Neural cell (in vitro differentiated cells): ENCODE results near the gene REPS1. TPM values are rescaled to one million over a fixed set of nuclear protein-coding genes. Genes with fewer than 3 reads are reported as not detected.

Source experiments
- H2AFZ ChIP-seq: fragments of 200-600, 300-800 bp; sonication (generic), shearing (Covaris generic); 2 replicates; pipeline ENCODE4 v1.6.0; 2014; ENCODE audit warnings: low read depth, mild to moderate bottlenecking, antibody characterized with exemption, low read length, moderate library complexity
- H3F3A ChIP-seq: fragments of 200-600 bp; shearing (Covaris generic); 2 replicates; pipeline ENCODE4 v1.6.1; 2016; ENCODE audit warnings: mild to moderate bottlenecking, moderate library complexity, mixed read lengths, antibody characterized with exemption, low read length; ENCODE audit not compliant: insufficient read depth, poor library complexity, severe bottlenecking
- H3K27ac ChIP-seq: fragments of 200-600, 300-800 bp; sonication (generic), shearing (Covaris generic); 2 replicates; pipeline ENCODE4 v1.5.1; 2014; ENCODE audit warnings: mild to moderate bottlenecking, low read length, moderate library complexity
- H3K27me3 ChIP-seq: fragments of 300-800, 200-600 bp; sonication (generic), shearing (Covaris generic); 2 replicates; pipeline ENCODE4 v1.6.0; 2014; ENCODE audit warnings: mild to moderate bottlenecking, low read depth, low read length, moderate library complexity; ENCODE audit not compliant: insufficient read depth
- H3K36me3 ChIP-seq: fragments of 300-800, 200-600 bp; sonication (generic), shearing (Covaris generic); 2 replicates; pipeline ENCODE4 v1.5.1; 2014; ENCODE audit warnings: mild to moderate bottlenecking, antibody characterized with exemption, low read length, moderate library complexity; ENCODE audit not compliant: insufficient read depth
- H3K4me2 ChIP-seq: fragments of 300-800, 200-600 bp; sonication (generic), shearing (Covaris generic); 2 replicates; pipeline ENCODE4 v1.6.0; 2014; ENCODE audit warnings: mild to moderate bottlenecking, low read length
- H3K4me3 ChIP-seq: fragments of 300-800, 200-600 bp; sonication (generic), shearing (Covaris generic); 2 replicates; pipeline ENCODE4 v1.5.1; 2014; ENCODE audit warnings: mild to moderate bottlenecking, low read length, moderate library complexity
- H3K79me2 ChIP-seq: fragments of 200-600 bp; shearing (Covaris generic); replicated peaks from 2 replicates; pipeline ENCODE4 v1.6.0; 2014; ENCODE audit warnings: mild to moderate bottlenecking, low read length, moderate library complexity; ENCODE audit not compliant: insufficient read depth
- H3K9ac ChIP-seq: fragments of 300-800, 200-600 bp; sonication (generic), shearing (Covaris generic); 2 replicates; pipeline ENCODE4 v1.6.1; 2016; ENCODE audit warnings: mild to moderate bottlenecking, low read length, mixed read lengths
- H3K9me2 ChIP-seq: fragments of 200-600 bp; shearing (Covaris generic); 2 replicates; pipeline ENCODE4 v1.6.1; 2016; ENCODE audit warnings: mild to moderate bottlenecking, low read length, mixed read lengths; ENCODE audit not compliant: insufficient read depth
- H3K9me3 ChIP-seq: fragments of 200-600, 300-800 bp; sonication (generic), shearing (Covaris generic); 2 replicates; pipeline ENCODE4 v1.6.1; 2016; ENCODE audit warnings: mild to moderate bottlenecking, mixed run types, low read length, moderate library complexity, mixed read lengths
- H4K20me1 ChIP-seq: fragments of 200-600 bp; shearing (Covaris generic); 2 replicates; pipeline ENCODE4 v1.6.1; 2016; ENCODE audit warnings: mild to moderate bottlenecking, mixed run types; ENCODE audit not compliant: insufficient read depth
- EP300 ChIP-seq: fragments of 450-650 bp; conservative IDR thresholded peaks from 2 replicates; pipeline ENCODE4 v1.6.1; 2014; ENCODE audit warnings: antibody characterized with exemption, mild to moderate bottlenecking, moderate library complexity; ENCODE audit not compliant: poor library complexity, severe bottlenecking
- EZH2 ChIP-seq: fragments of 200-600, 300-800 bp; shearing (Covaris generic), sonication (generic); IDR thresholded peaks from 2 replicates; pipeline ENCODE4 v1.6.1; 2014; ENCODE audit warnings: antibody characterized with exemption, low read length, borderline replicate concordance, mild to moderate bottlenecking; ENCODE audit not compliant: insufficient read depth, poor library complexity, severe bottlenecking
- MXI1 ChIP-seq: fragments of 450-650 bp; conservative IDR thresholded peaks from 2 replicates; pipeline ENCODE4 v1.6.1; 2014; ENCODE audit warnings: antibody characterized with exemption, mild to moderate bottlenecking; ENCODE audit not compliant: poor library complexity, severe bottlenecking
- POLR2AphosphoS5 ChIP-seq: IDR thresholded peaks from 2 replicates; pipeline ENCODE4 v1.6.1; 2012
- RAD21 ChIP-seq: fragments of 450-650 bp; conservative IDR thresholded peaks from 2 replicates; pipeline ENCODE4 v1.6.1; 2014; ENCODE audit warnings: antibody characterized with exemption, mild to moderate bottlenecking, moderate library complexity
- SMC3 ChIP-seq: fragments of 450-650 bp; conservative IDR thresholded peaks from 2 replicates; pipeline ENCODE4 v1.6.1; 2014; ENCODE audit warnings: antibody characterized with exemption, mild to moderate bottlenecking, moderate library complexity; ENCODE audit not compliant: poor library complexity
- TAF1 ChIP-seq: IDR thresholded peaks from 2 replicates; pipeline ENCODE4 v1.6.1; 2012; ENCODE audit warnings: low read depth
- polyA plus RNA-seq: library from polyadenylated mRNA; depleted of rRNA; stranded (reverse); fragments of >200 nt; gene quantifications from 2 replicates; pipeline ENCODE4 v1.2.3, GENCODE V29; 2014
- TF ChIP-seq, protein P1 (sequence below): IDR thresholded peaks from 2 replicates; pipeline ENCODE4 v1.6.1; 2012; ENCODE audit warnings: borderline replicate concordance
- TF ChIP-seq, protein P2 (sequence below): fragments of 450-650 bp; IDR thresholded peaks from 2 replicates; pipeline ENCODE4 v1.5.1; 2014; ENCODE audit warnings: antibody characterized with exemption, mild to moderate bottlenecking, moderate library complexity; ENCODE audit not compliant: poor library complexity, severe bottlenecking

The REPS1 gene
- polyA plus RNA-seq, 1 donor from 2014 or later: 64.9 TPM

DNA sequence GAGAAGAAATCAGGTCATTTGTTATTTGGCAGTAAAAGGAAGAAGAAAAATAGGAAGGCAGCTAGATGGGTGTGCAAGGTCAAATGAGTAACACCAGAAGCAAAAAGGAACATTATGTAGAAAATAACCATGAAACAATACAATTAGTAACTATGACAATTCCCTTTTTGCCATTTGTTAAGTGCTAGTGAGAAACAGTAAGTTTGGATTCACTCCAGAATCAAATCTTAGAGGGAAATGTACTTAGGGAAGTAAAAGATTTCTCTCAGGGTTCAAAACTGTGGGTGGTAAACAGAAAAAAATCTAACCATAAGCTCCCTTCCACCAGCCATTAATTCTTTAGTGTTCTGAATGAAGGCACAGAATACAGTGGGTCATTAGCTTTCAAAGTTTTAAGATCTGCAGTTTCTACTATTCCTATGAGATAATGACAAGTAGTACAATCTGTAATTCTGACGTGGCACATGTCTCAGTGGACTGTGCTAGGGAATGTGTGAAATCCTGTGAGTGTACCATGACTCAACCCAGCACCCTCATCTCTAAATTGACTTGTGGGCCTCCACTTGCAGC is 17.1 kb downstream of the REPS1 start:
- no peaks in the 10 kb centered on the region for H4K20me1 ChIP-seq
- no peaks in the 10 kb centered on the region for H3K36me3 ChIP-seq
- TF ChIP-seq POLR2AphosphoS5: no peak
- no peak for TF ChIP-seq RAD21
- TF ChIP-seq, protein P1, sequence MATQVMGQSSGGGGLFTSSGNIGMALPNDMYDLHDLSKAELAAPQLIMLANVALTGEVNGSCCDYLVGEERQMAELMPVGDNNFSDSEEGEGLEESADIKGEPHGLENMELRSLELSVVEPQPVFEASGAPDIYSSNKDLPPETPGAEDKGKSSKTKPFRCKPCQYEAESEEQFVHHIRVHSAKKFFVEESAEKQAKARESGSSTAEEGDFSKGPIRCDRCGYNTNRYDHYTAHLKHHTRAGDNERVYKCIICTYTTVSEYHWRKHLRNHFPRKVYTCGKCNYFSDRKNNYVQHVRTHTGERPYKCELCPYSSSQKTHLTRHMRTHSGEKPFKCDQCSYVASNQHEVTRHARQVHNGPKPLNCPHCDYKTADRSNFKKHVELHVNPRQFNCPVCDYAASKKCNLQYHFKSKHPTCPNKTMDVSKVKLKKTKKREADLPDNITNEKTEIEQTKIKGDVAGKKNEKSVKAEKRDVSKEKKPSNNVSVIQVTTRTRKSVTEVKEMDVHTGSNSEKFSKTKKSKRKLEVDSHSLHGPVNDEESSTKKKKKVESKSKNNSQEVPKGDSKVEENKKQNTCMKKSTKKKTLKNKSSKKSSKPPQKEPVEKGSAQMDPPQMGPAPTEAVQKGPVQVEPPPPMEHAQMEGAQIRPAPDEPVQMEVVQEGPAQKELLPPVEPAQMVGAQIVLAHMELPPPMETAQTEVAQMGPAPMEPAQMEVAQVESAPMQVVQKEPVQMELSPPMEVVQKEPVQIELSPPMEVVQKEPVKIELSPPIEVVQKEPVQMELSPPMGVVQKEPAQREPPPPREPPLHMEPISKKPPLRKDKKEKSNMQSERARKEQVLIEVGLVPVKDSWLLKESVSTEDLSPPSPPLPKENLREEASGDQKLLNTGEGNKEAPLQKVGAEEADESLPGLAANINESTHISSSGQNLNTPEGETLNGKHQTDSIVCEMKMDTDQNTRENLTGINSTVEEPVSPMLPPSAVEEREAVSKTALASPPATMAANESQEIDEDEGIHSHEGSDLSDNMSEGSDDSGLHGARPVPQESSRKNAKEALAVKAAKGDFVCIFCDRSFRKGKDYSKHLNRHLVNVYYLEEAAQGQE: no peak
- no peak for TF ChIP-seq EP300
- no peak for TF ChIP-seq SMC3
- H3K27me3 ChIP-seq: no peaks in the 10 kb centered on the region
- H3K9me2 ChIP-seq: no peaks in the 10 kb centered on the region
- no peak overlapping the region for H3K4me3 ChIP-seq
- H3K9me3 ChIP-seq: no peaks in the 10 kb centered on the region
- no peaks in the 10 kb centered on the region for H3F3A ChIP-seq
- no peak overlapping the region for H3K27ac ChIP-seq
- no peak overlapping the region for H3K9ac ChIP-seq
- H2AFZ ChIP-seq: no peak overlapping the region
- H3K79me2 ChIP-seq: peaks cover 68% of the 10 kb centered on the region
- H3K4me2 ChIP-seq: no peak overlapping the region

DNA sequence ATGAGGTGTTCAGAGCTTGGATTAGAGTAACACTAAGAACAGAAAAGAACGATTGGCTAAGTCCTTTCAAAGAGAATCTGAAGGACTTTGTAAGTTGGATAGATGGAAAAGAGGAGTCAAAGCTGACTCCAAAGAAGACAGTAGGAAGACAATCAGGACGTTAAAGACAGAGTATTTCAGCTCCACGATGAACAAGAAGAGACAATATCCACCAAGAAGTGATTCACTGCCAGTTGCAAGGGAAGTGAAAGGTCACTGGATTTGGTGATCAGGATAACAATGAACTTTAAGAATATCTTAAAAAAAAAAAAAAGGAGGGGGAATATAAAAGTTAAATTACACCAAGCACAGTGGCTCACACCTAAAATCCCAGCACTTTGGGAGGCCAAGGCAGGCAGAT is 17.9 kb downstream of the REPS1 start:
- Histone ChIP-seq H3K4me3 (no peak overlapping the region), H3K79me2 (peaks cover 66% of the 10 kb centered on the region), H3K9ac (no peak overlapping the region), H3K9me3 (no peaks in the 10 kb centered on the region), H2AFZ (no peak overlapping the region), H3K27me3 (no peaks in the 10 kb centered on the region), H3K27ac (no peak overlapping the region), H3F3A (no peaks in the 10 kb centered on the region), H3K36me3 (no peaks in the 10 kb centered on the region), H4K20me1 (no peaks in the 10 kb centered on the region), H3K4me2 (no peak overlapping the region), H3K9me2 (no peaks in the 10 kb centered on the region)
- TF ChIP-seq MXI1 (no peak), EP300 (no peak), RAD21 (no peak), EZH2 (no peak), TAF1 (no peak), SMC3 (no peak), POLR2AphosphoS5 (no peak)
- TF ChIP-seq, protein P2, sequence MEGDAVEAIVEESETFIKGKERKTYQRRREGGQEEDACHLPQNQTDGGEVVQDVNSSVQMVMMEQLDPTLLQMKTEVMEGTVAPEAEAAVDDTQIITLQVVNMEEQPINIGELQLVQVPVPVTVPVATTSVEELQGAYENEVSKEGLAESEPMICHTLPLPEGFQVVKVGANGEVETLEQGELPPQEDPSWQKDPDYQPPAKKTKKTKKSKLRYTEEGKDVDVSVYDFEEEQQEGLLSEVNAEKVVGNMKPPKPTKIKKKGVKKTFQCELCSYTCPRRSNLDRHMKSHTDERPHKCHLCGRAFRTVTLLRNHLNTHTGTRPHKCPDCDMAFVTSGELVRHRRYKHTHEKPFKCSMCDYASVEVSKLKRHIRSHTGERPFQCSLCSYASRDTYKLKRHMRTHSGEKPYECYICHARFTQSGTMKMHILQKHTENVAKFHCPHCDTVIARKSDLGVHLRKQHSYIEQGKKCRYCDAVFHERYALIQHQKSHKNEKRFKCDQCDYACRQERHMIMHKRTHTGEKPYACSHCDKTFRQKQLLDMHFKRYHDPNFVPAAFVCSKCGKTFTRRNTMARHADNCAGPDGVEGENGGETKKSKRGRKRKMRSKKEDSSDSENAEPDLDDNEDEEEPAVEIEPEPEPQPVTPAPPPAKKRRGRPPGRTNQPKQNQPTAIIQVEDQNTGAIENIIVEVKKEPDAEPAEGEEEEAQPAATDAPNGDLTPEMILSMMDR: no peak
- TF ChIP-seq, protein P1: no peak
